GM18520 (cell line): ENCODE results near the gene SLC26A8.
"Not testable (repeated sequence)": the region's sequence is repeated elsewhere in the genome, so short reads cannot be mapped to it uniquely, and the experiment has no call there.

ENCODE experiments used
- ATAC-seq: cut with Tn5 transposase; IDR thresholded peaks from one replicate; pipeline ENCODE4 v1.9.1; 2021; ENCODE audit not compliant: unreplicated experiment

The SLC26A8 gene

DNA sequence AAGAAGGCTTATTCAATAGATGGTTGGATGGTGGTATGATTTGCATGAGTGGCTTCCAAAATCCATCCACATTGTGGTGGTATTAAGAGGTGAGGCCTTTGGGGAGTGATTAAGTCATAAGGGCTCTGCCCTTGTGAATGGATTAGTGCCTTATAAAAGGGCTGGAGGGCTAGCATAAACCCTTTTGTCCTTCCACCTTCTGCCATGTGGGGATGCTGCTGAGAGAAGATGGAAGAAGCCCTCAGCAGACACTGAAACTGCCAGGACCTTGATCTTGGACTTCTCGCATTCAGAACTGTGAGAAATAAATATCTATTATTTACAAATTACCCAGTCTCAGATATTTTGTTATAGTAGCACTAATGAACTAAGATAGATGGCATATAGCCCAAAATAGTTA, 75.7 kb downstream of the SLC26A8 start:
- no peak for ATAC-seq

DNA sequence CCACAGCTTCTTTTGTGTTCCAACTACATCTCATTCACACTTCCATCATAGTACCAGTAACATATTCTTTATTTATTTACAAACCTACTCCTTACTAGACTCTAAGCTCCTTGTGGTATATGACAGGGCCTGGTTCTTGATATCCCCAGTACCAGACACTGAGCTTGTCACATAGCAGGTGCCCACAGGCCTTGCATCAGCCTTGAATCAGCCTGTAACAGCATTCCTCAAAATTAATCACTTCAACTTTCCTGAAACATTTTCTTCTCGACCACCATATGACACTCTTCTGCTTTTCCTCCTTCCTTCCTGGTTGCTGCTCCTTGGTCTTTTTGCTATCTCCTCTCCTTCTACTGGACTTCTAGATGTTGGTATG, 78.8 kb downstream of the SLC26A8 start:
- no peak for ATAC-seq

DNA sequence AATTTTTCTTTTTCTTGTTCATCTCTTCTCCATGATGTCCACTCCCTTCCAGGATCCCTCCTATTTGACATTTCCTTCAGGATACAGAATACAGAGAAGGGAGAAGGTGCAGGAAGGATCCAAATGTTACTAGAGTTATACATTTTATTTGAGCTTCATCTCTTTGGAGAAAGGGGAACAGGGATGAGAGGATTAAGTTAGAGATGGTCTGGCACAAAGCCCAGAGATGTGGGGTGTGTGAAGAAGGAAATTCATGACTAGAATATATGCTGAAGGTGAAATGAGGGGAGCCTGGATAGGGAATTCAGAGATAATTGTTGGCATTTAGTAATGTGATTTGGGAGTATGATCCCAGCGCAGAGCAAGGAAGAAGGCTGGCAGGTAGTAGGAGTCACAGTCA, 81.1 kb downstream of the SLC26A8 start:
- no peak for ATAC-seq

DNA sequence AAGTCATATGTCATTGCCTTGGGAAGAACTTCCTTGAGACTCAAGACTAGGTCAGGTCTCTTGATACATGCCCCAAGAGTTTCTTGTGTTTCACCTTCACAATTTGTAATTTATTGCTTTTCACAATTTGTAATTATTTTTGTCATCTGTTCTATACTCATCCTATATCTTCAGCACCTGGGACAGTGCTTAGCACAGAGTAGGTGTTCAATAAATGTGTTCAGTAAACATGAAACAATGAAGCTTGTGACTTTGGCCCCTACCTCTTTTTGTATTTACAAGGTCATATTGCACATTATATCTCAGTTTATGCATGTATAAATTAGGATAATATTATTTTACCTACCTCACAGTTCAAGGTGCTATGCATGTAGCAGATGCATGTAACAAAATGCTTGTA, 82.1 kb downstream of the SLC26A8 start:
- no peak for ATAC-seq

DNA sequence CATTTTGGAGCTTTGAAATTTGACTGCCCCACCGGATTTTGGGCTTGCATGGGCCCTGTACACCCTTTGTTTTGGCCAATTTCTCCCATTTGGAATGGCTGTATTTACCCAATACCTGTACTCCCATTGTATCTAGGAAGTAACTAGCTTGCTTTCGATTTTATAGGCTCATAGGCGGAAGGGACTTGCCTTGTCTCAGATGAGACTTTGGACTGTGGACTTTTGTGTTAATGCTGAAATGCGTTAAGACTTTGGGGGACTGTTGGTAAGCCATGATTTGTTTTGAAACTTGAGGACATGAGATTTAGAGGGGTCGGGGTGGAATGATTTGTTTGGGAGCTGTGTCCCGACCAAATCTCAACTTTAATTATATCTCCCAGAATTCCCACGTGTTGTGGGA, 83.3 kb downstream of the SLC26A8 start:
- ATAC-seq: not testable (repeated sequence)

DNA sequence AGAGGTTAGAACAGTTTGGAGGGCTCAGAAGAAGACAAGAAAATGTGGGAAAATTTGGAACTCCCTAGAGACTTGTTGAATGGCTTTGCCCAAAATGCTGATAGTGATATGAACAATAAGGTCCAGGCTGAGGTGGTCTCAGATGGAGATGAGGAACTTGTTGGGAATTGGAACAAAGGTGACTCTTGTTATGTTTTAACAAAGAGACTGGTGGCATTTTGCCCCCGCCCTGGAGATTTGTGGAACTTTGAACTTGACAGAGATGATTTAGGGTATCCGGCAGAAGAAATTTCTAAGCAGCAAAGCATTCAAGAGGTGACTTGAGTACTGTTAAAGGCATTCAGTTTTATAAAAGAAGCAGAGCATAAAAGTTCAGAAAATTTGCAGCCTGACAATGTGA, 84.4 kb downstream of the SLC26A8 start:
- ATAC-seq: not testable (repeated sequence)

DNA sequence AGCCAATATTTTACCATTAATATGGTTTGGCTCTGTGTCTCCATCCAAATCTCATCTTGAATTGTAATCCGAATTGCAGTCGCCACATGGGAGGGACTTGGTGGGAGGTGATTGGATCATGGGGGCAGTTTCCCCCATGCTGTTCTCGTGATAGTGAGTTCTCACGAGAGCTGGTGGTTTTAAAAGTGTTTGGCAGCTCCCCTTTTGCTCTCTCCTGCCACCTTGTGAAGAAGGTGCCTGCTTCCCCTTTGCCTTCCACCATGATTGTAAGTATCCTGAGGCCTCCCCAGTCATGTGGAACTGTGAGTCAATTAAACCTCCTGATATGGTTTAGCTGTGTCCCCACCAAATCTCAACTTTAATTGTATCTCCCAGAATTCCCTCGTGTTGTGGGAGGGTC, 85.2 kb downstream of the SLC26A8 start:
- not testable (repeated sequence) for ATAC-seq

DNA sequence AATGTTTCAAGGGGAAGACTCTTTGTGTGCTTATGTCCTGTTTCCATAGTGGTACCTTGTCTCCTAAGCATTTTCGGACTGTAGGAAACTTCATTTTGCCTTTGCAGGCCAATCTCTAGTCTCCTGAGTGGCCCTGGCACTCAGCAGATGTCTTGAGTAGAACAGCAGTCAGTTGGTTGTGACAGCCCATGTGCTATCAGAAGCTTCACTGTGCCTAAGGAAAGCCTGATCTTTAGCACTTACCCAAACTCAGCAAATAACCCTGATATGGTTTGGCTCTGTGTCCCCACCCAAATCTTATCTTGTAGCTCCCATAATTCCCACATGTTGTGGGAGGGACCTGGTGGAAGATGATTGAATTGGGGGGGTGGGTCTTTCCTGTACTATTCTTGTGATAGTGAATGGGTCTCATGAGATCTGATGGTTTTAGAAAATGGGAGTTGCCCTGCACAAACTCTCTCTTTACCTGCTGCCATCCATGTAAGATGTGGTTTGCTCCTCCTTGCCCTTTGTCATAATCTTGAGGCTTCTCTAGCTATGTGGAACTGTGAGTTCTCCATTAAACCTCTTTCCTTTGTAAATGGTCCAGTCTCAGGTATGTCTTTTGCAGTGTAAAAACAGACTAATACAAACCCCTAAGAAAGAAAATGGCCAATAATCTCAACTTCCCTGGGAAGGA, 87.6 kb downstream of the SLC26A8 start:
- no peak for ATAC-seq

DNA sequence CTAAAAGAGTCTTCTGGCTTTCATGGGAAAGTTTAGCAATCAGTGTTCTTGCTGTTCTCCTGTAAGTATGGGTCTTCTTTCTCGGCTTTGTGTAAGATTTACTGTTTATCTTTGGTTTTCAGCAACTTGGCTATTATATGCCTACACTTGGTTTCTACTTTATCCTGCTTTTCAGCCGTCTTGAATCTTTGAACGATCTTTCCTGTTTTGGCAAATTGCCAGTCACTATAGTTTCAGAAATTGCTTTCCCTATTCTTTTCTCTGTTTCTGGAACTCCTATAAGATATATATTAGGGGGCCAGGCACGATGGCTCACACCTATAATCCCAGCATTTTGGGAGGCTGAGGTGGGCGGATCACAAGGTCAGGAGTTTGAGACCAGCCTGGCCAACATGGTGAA, 89.0 kb downstream of the SLC26A8 start:
- ATAC-seq: no peak

DNA sequence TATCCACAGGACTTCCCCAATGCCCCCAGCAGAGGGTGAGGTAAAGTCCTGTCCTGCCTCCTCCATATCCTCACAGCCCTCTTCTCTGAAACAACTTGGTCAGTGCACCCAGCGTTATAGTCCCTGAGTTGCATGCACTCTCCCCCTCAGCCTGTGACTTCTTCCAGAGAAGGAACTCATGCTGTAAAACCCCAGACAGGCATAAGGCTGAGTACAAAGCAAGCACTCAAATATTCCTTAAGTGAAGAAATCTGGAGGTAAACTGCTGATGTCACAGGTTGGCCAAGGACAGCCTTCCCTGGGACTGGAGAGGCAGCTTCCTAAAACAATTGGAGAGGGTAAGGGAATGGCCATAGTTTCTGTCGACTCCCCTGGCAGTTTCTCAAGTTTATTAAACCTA, 90.6 kb downstream of the SLC26A8 start:
- no peak for ATAC-seq

DNA sequence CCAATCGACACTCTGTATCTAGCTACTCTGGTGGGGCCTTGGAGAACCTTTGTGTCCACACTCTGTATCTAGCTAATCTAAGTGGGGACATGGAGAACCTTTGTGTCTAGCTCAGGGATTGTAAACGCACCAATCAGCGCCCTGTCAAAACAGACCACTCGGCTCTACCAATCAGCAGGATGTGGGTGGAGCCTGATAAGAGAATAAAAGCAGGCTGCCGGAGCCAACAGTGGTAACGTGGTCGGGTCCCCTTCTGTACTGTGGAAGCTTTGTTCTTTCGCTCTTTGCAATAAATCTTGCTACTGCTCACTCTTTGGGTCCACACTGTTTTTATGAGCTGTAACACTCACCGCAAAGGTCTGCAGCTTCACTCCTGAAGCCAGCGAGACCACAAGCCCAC, 92.6 kb downstream of the SLC26A8 start:
- not testable (repeated sequence) for ATAC-seq

DNA sequence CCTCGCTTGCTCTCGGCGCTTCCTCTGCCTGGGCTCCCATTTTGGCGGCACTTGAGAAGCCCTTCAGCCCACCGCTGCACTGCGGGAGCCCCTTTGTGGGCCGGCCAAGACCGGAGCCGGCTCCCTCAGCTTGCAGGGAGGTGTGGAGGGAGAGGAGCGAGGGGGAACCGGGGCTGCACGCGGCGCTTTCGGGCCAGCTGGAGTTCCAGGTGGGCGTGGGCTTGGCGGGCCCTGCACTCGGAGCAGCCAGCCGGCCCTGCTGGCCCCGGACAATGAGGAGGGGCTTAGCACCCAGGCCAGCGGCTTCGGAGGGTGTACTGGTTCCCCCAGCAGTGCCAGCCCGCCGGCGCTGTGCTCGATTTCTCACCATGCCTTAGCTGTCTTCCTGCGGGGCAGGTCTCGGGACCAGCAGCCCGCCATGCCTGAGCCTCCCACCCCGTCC, 93.3 kb downstream of the SLC26A8 start:
- ATAC-seq: no peak

DNA sequence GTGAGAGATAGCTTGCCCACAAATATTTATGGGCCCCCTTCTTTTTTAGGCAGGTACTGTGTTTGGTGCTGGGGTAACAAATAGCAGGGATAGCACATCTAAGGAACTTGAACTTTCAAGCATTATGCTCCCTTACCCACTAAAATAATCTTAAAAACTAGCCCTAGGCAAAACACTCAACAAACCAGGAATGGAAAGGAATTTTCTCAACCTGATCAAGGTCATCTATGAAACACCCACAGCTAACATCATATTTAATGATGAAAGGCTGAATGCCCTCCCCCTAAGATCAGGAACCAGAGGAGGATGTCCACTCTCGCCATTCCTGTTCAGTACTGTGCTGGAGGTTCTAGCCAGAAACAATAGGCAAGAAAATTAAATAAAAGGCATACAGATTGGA, 94.8 kb downstream of the SLC26A8 start:
- ATAC-seq: no peak

DNA sequence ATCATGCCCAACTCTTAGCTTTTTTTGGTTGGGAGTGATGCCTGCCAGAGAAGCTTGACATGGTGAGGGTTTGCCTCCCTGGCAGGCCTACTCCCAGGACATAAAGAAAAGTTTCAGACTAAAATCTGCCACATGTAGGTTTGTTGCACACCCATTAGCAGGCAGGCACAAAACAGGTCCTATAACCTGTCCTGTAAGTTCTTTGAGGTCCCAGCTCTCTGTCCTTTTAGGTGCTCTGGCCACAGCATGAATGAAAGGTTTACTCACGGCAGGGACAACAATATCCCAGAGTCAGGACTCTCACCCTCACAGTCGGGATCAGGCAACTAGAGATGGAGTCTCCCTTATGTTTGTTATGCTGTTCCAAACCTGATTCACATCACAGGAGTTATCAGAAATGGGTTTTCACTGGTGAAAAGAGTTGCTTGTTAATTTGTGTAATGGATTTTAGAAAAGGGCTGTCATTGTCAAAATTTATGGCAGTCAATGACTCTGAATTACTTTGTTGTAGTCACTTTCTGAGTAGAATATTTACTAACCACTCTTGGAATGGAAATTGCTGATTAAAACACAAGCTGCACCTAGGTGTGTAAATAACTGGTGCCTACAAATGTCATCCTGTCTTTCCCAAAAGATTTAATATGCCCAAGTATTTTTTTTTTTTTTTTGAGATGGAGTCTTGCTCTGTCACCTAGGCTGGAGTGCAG, 97.8 kb downstream of the SLC26A8 start:
- ATAC-seq: no peak

DNA sequence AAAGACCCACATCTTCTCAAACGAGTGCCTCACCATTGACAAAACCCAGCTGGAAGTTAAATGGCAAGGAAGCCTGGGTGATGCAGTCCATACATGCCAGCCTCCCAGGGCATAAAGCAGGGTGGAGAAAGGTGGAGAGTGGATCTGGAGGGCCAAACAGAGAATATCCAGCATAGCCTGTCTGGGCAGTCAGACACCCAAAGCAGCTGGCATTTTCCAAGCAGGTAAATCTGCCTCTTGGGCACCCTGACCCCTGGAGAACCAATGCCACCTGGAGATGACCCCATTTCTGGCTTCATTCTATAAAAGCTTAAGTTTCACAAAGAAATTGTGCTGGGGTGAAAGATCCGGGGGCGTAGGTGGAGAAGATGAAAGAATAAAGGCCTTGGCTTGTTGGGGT, 98.5 kb downstream of the SLC26A8 start:
- ATAC-seq: no peak

DNA sequence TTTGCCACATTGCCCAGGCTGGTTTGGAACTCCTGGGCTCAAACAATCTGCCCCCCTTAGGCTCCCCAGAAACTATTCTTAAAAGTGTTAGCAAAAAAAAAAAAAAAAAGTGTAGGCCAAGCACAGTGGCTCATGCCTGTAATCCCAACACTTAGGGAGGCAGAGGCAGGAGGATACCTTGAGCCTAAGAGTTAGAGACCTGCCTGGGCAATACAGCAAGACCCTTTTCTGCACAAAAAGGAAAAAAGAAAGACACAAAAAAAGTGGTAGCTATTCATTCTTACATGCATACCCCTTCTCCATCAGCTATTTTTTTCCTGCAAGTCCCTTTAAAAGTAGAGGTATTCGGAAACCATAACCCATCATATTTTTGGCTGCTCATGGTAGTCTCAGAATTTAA, 100.3 kb downstream of the SLC26A8 start:
- no peak for ATAC-seq

DNA sequence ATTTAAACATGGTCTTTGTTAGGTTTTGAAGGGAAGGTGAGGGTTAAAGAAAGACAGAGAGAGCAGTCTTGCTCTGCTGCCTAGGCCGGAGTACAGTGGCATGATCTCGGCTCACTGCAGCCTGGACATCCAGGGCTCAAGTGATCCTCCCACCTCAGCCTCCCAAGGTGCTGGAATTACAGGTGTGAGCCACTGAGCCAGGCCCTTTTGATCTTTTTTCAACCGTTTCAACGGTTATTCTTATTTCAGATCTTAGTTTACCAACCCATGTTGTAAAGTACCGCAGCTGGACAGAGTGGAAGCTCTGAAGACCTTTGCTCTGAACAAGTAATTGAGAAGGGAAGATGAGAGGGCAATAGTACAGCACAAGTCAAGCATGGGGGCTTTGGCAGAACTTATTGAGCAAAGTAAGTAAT, 102.3 kb downstream of the SLC26A8 start:
- ATAC-seq: no peak

DNA sequence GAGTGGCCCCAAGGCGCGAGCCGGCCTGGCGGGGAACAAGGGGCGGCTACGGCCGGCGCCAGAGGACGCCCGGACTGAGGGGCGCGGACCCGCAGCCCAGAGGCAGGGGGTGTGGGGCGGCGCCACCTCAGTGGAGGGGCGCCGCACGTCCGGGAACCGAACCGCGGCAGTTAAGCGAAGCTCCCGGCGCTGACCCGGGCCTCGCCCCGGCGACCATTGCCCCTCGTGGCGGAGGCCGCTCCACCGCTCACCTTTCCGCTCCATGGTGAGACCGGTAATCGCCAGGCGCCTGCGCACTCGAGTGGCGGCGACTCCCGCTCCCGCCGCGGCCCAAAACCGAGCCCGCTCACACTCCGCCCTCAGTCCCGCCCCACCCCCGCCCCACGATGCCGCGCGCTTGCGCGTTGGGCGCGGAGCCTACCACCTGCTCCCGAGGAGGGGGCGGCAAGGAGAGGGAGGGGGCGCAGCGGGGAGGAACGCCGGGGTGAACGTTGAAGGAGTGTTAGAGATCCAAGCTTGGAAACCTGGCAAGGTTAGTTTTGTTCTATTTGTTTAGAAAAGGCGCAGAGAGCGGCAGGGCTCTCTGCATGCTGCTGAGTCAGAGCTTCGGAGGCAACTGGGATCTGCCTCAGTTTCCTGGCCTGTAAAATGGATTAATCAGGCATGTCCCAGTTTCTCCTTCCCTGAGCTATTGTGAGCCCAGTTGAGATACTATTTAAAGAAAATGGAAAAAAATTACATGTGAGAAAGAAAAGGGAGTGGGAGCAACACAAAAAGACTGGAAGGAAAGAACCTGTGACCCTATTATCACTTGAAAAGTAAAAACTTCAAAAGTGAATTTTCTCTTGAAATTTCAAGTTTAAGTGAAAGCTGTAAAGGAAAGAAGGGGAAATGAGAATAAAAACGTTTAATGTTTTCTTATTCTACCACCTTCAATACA, 103.4 kb downstream of the SLC26A8 start, which contains the start of gene SRPK1:
Gene SRPK1 (minus strand): TSS at position 306 of the 940 bp plus-strand sequence. CDS start 42 bp downstream, at position 264.
- ATAC-seq: peak; percentile 72

DNA sequence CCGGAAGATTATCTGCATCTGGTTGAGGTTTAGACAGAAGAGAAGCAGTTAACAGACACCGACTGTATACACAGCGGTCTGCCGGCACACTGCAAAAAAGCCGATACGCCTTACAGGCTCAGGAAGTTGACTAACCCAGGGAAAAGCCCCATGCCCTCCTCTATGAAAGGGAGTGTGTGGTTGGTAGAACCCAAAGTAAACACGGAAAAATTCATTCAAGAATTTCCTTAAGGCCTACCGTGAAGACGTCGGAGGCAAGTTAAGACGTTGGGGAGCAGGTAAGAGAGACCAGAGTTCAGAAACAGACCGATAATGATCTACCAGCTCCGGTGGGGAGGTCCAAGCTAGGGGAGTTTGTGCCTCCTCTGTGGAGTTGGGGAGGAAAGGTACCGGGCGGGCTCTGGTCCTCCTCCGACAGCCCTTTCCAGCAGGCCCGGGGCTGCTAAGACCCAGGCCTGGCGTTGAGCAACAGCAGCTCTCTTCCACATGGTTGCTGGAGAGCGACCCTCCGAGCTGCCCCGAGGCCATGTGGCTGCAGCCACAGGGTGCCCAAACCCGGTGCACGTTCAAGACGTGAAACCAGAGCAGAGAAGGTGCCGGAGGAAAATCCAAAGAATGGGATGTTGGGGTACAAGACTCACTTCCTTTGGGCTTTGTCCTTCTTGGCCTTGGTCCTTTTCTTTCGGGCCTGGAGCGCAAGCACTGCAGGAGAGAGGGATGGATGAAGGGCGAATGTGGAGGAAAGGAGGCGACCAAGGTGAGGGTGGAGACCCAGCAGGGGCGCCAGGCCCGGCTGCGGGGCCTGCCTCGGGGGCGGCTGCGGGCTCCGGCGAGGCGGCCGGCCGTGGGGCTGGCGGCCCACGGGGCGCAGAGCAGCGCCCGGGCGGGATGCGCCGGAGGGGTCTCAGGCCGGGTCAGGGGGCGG, 104.4 kb downstream of the SLC26A8 start:
- ATAC-seq: peak; percentile 10

DNA sequence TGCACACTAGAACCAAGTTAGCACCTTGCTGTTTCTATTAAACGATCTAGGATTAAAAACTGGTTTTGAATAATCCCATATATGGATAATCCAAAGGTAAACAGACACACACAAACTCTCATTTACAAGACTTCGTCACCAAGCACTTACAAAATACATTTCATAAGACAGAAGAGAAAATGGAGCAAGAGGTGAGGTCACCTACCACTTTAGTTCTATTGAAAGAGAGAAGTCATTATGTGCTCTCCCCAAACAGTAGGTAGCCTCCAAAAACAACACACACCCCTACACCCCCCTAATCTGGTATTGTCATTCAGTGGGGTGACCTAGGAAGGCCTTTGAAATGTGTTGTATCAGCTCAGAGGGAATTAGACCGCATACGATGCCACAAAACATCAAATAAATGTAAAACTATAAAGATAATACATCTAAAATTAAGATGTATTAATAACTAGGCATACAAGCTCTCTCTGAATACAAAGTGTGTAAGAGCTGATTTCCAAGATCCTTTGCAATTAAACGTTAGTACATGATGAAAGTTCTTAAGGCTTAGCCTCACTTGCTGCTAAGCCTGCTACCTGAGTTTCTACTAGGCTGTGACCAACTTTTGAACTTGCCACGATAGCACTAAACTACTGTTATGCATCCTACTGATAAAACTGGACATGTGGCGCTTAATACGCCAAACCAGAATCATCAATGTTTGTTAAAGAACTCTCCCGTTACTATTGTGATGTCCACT, 105.2 kb downstream of the SLC26A8 start:
- no peak for ATAC-seq
